ENCODE measurements around the gene CDC14B. TPM values are rescaled to one million over a fixed set of nuclear protein-coding genes. Genes with fewer than 3 reads are reported as not detected.

CDC14B gene
- total RNA-seq, 3 donors from 2014 or later, result 14.2 to 21.2 (median 16.2) TPM

DNA sequence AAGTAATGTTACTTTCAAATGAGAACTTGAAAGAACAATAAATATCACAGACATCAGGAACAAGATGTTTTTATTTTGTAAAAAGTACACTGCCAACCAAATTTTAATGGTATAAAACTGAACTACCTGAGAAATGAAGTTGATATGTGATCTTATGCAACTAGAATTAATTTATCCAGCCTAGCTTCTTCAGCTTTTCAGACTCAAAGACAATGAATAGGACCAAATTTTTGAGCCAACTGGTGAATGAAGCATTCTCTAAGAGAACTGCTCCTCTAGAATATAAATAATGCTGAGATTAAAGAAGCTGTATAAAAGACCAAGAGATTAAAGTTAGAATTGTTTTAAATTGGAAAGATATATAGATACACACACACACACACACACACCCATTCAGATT, 9.9 kb downstream of the CDC14B start:
- Histone ChIP-seq H3K36me3 (ENCODE audit: low read depth) (no peaks in the 10 kb centered on the region), H3K4me1 (ENCODE audit: low read depth) (no peaks in the 10 kb centered on the region), H3K9me3 (no peaks in the 10 kb centered on the region), H3K4me3 (no peak overlapping the region)
- DNase-seq (no peak), ATAC-seq (no peak)
- intact Hi-C loops (cut with DNase I, micrococcal nuclease), result no loop called here
- TF ChIP-seq, protein P1, sequence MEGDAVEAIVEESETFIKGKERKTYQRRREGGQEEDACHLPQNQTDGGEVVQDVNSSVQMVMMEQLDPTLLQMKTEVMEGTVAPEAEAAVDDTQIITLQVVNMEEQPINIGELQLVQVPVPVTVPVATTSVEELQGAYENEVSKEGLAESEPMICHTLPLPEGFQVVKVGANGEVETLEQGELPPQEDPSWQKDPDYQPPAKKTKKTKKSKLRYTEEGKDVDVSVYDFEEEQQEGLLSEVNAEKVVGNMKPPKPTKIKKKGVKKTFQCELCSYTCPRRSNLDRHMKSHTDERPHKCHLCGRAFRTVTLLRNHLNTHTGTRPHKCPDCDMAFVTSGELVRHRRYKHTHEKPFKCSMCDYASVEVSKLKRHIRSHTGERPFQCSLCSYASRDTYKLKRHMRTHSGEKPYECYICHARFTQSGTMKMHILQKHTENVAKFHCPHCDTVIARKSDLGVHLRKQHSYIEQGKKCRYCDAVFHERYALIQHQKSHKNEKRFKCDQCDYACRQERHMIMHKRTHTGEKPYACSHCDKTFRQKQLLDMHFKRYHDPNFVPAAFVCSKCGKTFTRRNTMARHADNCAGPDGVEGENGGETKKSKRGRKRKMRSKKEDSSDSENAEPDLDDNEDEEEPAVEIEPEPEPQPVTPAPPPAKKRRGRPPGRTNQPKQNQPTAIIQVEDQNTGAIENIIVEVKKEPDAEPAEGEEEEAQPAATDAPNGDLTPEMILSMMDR (IDR thresholded peaks at IDR 0.05), result no peak

GRCh38 chr9:96607971-96608370, 11.7 kb downstream of the CDC14B start:
- TF ChIP-seq, protein P1 (IDR thresholded peaks at IDR 0.05), result no peak
- H3K9me3 ChIP-seq, result no peaks in the 10 kb centered on the region
- no peaks in the 10 kb centered on the region for H3K4me1 ChIP-seq (ENCODE audit: low read depth)
- H3K4me3 ChIP-seq, result no peak overlapping the region
- intact Hi-C loops (cut with DNase I, micrococcal nuclease), result no loop called here
- H3K36me3 ChIP-seq (ENCODE audit: low read depth), result no peaks in the 10 kb centered on the region
- ATAC-seq (no peak), DNase-seq (no peak)

GRCh38 chr9:96605328-96605727, 14.3 kb downstream of the CDC14B start:
- H3K9me3 ChIP-seq, result no peaks in the 10 kb centered on the region
- intact Hi-C loops (cut with DNase I, micrococcal nuclease), result no loop called here
- H3K4me3 ChIP-seq, result no peak overlapping the region
- ATAC-seq (no peak), DNase-seq (no peak)
- TF ChIP-seq, protein P1 (IDR thresholded peaks at IDR 0.05), result no peak
- H3K36me3 ChIP-seq (ENCODE audit: low read depth), result no peaks in the 10 kb centered on the region
- H3K4me1 ChIP-seq (ENCODE audit: low read depth), result no peaks in the 10 kb centered on the region

- Histone ChIP-seq H3K9me3 (no peaks in the 10 kb centered on the region), H3K4me1 (ENCODE audit: low read depth) (no peaks in the 10 kb centered on the region), H3K36me3 (ENCODE audit: low read depth) (no peaks in the 10 kb centered on the region), H3K4me3 (no peak overlapping the region)
- no peak for ATAC-seq
- intact Hi-C loops (cut with DNase I, micrococcal nuclease), result no loop called here
- DNase-seq, result no peak
- TF ChIP-seq, protein P1 (IDR thresholded peaks at IDR 0.05), result no peak
Measured at GRCh38 chr9:96604004-96604319, 15.7 kb downstream of the CDC14B start.

- Histone ChIP-seq H3K4me1 (ENCODE audit: low read depth) (no peaks in the 10 kb centered on the region), H3K9me3 (no peaks in the 10 kb centered on the region), H3K36me3 (ENCODE audit: low read depth) (no peaks in the 10 kb centered on the region), H3K4me3 (no peak overlapping the region)
- TF ChIP-seq, protein P1 (IDR thresholded peaks at IDR 0.05), result no peak
- intact Hi-C loops (cut with DNase I, micrococcal nuclease), result no loop called here
- ATAC-seq (no peak), DNase-seq (no peak)
Measured at GRCh38 chr9:96603305-96604003, 16.2 kb downstream of the CDC14B start.

GRCh38 chr9:96599298-96599697, 20.3 kb downstream of the CDC14B start:
- DNase-seq (no peak), ATAC-seq (no peak)
- no peak overlapping the region for H3K4me3 ChIP-seq
- H3K4me1 ChIP-seq (ENCODE audit: low read depth), result no peaks in the 10 kb centered on the region
- intact Hi-C loops (cut with DNase I, micrococcal nuclease), result no loop called here
- no peaks in the 10 kb centered on the region for H3K9me3 ChIP-seq
- H3K36me3 ChIP-seq (ENCODE audit: low read depth), result no peaks in the 10 kb centered on the region
- TF ChIP-seq, protein P1 (IDR thresholded peaks at IDR 0.05), result no peak
